ENCODE data around the gene ARHGAP15.
"Not testable (repeated sequence)": the region's sequence is repeated elsewhere in the genome, so short reads cannot be mapped to it uniquely, and the experiment has no call there.

ARHGAP15 gene

DNA sequence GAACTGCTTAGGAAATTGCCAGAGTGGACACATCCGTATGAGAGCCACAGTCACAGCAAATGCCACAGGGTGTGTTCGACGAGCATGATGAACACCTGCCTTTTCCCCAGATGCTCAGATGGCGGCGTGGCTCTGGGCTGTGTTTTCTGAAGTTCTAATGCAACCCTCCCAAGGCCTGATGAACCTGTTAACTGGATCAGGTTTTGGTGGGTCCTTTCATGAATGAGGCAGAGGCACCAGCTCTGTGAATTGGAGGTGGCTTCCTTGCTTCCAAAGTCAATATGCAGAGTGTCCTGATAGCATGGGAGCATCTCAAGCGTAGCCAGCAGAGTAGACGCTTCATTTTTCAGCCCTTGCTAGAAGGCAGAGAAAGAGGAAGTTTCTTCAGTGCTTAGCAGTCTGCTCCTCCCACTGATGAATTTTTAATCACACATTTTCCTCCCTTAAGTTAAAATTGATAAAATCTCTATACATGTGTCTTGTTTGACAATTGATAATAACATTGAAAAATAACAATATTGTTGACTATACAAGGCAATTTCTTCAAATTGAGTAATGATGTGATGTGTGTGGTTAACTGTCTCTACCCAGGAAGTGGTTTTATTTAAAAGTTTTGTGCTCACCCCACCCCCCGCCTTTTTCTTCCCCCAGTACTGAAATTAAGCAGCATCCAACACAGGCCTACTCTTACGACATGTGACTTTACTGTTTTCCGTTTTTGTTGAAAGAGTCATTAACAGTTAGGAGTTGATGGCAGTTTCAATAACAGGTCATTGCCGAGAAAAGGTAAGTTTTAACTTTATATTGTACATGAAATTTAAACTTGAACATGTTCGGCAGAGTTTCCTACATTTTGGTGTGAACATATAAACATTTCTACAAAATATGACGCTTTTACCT lies at the start of gene ARHGAP15:
ARHGAP15 (plus strand) TSS at position 739 of the 900 bp plus-strand sequence.
- peak; percentile 52 for DNase-seq (ENCODE audit: low read depth)

DNA sequence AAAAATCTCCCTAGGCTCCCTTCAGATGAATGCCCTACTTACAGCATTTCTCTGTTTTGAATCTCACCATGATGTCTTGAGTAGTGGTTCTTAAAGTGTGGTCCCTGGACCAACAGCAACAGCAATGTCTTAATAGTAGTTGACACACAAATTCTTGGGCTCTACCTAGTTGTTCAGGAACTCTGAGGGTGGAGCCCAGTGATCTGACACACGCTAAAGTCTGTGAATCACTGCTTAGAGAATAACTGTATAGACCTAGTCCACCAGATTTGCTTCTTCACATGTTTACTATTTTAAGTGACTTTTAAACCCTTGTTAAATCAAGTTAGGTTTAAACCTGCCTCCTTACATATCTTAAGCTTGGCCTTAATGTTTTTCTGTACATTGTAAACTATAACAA lies 47.6 kb upstream of the ARHGAP15 start:
- no peak for DNase-seq (ENCODE audit: low read depth)

GRCh38 chr2:143083636-143084035 lies 45.6 kb upstream of the ARHGAP15 start:
- no peak for DNase-seq (ENCODE audit: low read depth)

- no peak for DNase-seq (ENCODE audit: low read depth)
Observed at GRCh38 chr2:143084462-143084861, 44.8 kb upstream of the ARHGAP15 start.

DNA sequence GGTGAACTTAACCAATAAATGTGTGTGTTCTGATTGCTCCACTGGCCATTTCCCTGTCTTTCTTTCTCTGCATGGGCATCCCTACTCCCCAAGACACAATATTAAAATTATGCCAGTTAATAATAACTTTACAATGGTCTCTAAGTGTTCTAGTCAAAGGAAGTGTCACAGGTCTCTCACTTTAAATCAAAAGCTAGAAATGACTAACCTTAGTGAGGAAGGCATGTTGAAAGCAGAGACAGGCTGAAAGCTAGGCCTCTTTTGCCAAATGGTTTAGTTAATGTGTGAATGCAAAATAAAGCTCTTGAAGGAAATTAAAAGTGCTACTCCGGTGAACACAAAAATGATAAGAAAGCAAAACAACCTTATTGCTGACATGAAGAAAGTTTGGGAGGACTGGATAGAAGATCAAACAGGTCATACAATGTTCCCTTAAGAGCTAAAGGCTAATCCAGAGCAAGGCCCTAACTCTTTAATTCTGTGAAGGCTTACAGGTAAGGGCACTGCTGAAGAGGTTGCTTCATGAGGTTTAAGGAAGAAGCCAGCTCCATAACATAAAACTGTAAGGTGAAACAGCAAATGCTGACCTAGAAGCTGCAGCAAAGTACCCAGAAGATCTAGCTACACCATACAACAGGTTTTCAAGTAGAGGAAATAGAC lies 44.0 kb upstream of the ARHGAP15 start:
- no peak for DNase-seq (ENCODE audit: low read depth)

GRCh38 chr2:143087033-143087432 lies 42.2 kb upstream of the ARHGAP15 start:
- DNase-seq (ENCODE audit: low read depth) = no peak

DNA sequence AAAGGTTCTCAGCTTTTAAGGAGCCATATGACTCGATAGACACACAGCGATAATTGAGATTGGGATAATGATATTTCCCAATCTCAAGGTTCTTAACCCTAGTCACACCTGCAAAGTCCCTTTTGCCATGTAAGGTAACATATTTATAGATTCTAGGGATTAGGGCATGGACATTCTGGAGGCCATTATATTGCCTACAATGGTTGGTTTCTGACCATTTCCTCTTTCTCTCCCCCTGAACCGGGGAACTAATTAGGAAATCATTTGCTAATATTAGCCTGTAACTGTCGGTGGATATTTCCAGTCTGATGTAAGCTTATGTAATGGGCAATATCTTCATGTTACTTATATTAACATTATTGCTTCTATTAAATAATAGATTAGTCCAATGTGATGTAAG lies 40.8 kb upstream of the ARHGAP15 start:
- DNase-seq (ENCODE audit: low read depth) = no peak

DNA sequence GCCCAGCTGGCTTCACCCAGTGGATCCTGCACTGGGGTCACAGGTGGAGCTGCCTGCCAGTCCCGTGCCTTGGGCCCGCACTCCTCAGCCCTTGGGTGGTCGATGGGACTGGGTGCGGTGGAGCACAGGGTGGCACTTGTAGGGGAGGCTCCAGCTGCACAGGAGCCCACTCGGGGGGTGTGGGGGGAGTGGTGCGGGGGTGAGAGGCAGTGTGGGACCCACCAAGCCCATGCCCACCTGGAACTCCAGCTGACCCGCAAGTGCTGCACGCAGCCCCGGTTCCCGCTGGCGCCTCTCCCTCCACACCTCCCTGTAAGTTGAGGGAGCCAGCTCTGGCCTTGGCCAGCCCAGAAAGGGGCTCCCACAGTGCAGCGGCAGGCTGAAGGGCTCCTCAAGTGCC lies 39.7 kb upstream of the ARHGAP15 start:
- not testable (repeated sequence) for DNase-seq (ENCODE audit: low read depth)

DNA sequence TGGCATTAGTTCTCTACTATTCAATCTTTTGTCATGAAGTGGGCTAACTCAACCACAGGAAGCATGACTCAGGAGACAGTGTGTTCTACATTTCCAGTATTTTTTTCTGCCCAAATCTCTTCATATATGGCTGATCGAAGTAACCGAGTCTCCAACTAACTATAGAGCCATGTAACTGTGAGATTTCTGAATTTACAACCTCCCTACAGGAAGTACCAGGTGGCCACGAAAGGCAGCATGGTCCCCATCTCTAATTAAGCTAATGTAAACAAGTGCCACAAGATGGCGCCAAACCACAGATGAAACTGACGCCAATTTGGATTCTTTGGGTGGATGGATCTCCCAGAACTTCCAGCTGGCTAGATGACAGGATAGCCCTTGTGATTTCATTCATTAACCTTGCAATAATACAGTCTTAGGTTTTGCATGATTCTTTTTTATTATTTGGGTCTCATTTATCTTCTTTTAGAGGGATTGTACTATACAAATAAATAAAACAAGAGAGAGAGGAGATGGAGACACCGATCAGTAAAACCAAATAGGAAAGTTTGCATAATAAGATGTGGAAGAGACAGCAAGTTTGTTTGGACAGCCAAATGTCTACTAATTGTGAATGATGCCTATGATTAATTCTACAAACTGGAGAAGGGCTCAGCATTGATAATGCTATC lies 18.3 kb upstream of the ARHGAP15 start:
- DNase-seq (ENCODE audit: low read depth) = peak; percentile 23

DNA sequence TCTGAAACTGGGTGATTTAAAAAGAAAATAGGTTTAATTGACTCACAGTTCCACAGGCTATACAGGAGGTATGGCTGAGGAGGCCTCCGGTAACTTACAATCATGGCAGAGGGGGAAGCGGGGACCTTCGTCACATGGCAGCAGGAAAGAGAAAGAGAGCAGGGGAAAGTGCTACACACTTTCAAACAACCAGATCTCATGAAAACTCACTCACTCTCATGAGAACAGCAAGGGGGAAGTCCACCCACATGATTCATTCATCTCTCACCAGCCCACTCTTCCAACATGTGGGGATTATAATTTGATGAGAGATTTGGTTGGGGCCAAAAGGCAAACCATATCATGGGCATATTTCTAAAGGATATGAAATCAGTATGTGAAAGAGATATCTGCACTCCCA lies 12.0 kb upstream of the ARHGAP15 start:
- DNase-seq (ENCODE audit: low read depth) = no peak

GRCh38 chr2:143121079-143121478 lies 8.1 kb upstream of the ARHGAP15 start:
- no peak for DNase-seq (ENCODE audit: low read depth)

DNA sequence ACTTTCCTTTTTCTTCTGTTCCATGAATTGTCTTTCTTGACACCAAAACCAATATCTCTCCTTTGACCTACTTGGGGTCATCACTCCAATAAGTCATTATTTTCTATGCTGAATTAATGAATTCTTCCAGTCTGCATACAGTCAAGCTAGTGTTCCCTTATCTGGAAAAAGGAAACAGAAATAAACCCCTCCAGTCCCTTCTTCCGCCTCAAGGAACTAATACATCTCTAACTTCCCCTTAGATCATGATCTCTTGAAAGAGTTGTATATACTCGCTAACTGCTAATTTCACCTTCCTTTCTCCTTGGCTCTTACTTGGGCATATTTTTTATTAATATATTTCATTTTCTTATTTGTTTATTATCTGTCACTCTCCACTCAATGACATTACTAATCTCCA lies 7.3 kb upstream of the ARHGAP15 start:
- no peak for DNase-seq (ENCODE audit: low read depth)

DNA sequence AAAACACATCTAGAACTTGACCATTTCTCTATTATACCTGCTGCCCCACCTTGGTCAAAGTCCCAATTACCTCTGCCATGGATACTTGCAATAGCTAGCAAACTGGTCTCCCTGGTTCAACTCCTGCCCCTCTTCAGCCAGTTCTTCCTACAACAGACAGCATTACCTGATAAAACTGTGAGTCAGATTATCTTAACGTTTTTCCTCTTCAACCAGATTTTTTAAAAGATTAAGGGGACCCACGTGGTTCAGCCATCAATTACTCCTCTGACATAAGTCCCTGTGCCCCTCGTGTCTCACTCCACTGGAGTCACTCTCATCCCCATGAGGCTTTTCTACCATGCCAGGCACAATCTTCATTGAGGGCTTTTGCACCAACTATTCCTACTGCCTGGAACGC lies 5.3 kb upstream of the ARHGAP15 start:
- DNase-seq (ENCODE audit: low read depth) = no peak

GRCh38 chr2:143124445-143124844 lies 4.8 kb upstream of the ARHGAP15 start:
- no peak for DNase-seq (ENCODE audit: low read depth)

- DNase-seq (ENCODE audit: low read depth) = no peak
Observed at GRCh38 chr2:143125717-143126116, 3.5 kb upstream of the ARHGAP15 start.

GRCh38 chr2:143132355-143132754 lies 3.1 kb downstream of the ARHGAP15 start:
- DNase-seq (ENCODE audit: low read depth) = no peak

- no peak for DNase-seq (ENCODE audit: low read depth)
Observed at GRCh38 chr2:143133783-143134182, 4.6 kb downstream of the ARHGAP15 start.

DNA sequence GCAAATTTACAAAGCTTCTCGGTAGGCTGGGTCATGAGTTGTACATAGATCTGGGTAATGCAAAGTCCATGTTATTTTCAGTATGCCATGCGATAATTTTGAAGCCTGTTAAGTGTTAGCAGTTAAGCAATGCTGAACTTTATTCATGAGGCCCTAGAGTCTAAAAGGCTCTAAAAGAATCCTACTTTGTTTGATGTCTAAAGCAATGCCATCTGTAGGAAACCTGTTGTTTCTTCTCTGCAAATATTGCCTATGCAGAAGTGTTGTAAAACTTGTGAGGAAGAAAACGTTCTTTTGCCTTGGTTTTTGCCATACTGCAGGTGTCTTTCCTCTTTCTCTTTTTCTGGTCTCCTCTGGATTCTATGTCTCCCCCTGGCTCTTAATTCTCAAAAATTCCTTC lies 9.1 kb downstream of the ARHGAP15 start:
- no peak for DNase-seq (ENCODE audit: low read depth)

GRCh38 chr2:143139835-143140393 lies 10.7 kb downstream of the ARHGAP15 start:
- DNase-seq (ENCODE audit: low read depth) = no peak

- DNase-seq (ENCODE audit: low read depth) = no peak
Observed at GRCh38 chr2:143140864-143141661, 11.8 kb downstream of the ARHGAP15 start.

DNA sequence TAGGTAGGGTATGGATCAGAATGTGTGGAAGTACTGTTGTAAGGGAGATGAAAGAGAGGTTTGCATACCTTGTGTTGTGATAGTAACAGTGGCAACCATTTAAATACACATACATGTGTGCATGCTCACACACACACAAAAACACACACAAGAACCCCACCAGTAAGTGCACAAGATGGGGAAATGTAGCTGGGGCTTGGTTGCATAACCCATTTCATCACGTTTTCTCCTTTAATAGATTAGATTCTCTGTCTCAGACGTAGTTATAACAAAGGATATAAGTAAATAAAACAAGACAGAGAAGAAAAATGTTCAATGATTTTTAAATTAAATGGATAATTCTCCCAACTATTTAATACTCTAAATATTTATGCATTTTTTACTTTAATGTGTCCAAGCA lies 13.4 kb downstream of the ARHGAP15 start:
- DNase-seq (ENCODE audit: low read depth) = no peak
